ENCODE measurements around the gene THAP5. TPM values are rescaled to one million over a fixed set of nuclear protein-coding genes. Genes with fewer than 3 reads are reported as not detected.
A peak's percentile ranks its signal among the peaks of the same experiment; 100 is the strongest.

THAP5 gene
- total RNA-seq, 2 experiments from 2014 or later, result 23.5 to 33.8 TPM

DNA sequence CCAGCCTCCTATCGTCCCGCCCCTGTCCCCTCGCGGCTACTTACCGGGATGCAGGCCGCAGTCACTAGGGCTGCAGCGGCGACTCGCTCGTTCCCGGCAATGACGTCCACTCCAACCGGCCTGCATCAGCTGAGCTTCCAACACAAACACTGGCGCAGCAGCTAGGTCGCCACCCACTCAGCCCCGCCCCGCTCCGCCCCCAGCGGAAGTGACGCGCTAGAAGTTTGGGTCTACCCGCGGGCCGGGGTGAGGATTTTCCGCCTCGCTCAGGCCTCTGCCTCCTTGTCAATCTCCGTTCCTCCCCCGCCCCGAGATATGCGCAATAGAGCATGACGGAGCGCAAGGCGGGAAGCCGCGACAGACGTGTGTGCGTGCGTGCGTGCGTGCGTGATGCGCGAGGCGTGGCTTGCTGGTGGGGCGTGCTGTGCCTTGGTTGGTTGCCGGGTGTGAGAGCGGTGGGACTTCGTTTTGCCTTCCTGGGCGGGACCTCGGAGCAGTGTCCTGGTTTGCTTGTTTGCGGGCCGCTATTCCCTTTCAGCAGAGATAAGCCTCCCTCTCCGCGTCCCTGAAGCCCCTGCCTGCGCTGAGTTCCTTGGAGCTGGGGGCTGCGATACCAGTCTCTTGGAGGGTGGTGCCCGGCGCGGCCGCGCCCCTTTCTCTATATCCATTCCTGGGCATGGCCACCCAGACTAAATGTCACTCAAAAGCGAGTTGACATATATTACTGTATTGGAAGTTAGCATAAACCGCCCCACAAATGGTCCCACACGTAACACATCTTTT, 43.3 kb downstream of the THAP5 start, which contains the start of gene PNPLA8:
TSS of gene PNPLA8 (minus strand) at position 151 of the 783 bp plus-strand sequence. CDS start 10,644 bp downstream, outside the sequence.
- Histone ChIP-seq H3K4me3 (ENCODE audit: low read depth, low read length, poor library complexity, severe bottlenecking) (peak within 1 kb of the TSS; percentile 84), H3K9me2 (ENCODE audit: insufficient read depth, low read length) (no peaks in the 10 kb centered on the region), H3K9me3 (ENCODE audit: low read length) (no peaks in the 10 kb centered on the region), H3K4me1 (ENCODE audit: insufficient read depth, low read length, poor library complexity, severe bottlenecking) (peaks cover 34% of the 10 kb centered on the region), H3K79me2 (ENCODE audit: insufficient read depth, low read depth, low read length) (peaks cover 44% of the 10 kb centered on the region), H3K4me2 (ENCODE audit: low read length) (peak within 1 kb of the TSS; percentile 91), H2AFZ (ENCODE audit: low read length) (peak within 1 kb of the TSS; percentile 57; the same call in 1 of the 2 replicates), H4K20me1 (ENCODE audit: insufficient read depth, low read length) (no peaks in the 10 kb centered on the region), H3K27ac (ENCODE audit: low read depth, low read length, poor library complexity, severe bottlenecking) (peak within 1 kb of the TSS; percentile 73), H3K36me3 (ENCODE audit: insufficient read depth, low read length) (peaks cover 8% of the 10 kb centered on the region; the same call in 1 of the 2 replicates)
- ChIA-PET CTCF (ENCODE audit: unreplicated experiment) (interaction anchor here (1.0 to 1.2 kb wide), 2 partner anchors 8 to 25 kb away, joined by 3 read pairs; no protein-coding TSS in a partner anchor), POLR2A (interaction anchor here (0.6 to 4.3 kb wide), 19 partner anchors 9 to 429 kb away, joined by 3 to 44 read pairs (median 5); partner anchors contain the start of genes DNAJB9 and THAP5)
- TF ChIP-seq, protein P1, sequence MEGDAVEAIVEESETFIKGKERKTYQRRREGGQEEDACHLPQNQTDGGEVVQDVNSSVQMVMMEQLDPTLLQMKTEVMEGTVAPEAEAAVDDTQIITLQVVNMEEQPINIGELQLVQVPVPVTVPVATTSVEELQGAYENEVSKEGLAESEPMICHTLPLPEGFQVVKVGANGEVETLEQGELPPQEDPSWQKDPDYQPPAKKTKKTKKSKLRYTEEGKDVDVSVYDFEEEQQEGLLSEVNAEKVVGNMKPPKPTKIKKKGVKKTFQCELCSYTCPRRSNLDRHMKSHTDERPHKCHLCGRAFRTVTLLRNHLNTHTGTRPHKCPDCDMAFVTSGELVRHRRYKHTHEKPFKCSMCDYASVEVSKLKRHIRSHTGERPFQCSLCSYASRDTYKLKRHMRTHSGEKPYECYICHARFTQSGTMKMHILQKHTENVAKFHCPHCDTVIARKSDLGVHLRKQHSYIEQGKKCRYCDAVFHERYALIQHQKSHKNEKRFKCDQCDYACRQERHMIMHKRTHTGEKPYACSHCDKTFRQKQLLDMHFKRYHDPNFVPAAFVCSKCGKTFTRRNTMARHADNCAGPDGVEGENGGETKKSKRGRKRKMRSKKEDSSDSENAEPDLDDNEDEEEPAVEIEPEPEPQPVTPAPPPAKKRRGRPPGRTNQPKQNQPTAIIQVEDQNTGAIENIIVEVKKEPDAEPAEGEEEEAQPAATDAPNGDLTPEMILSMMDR (conservative IDR thresholded peaks at IDR 0.05; ENCODE audit: low read length), result no peak
- TF ChIP-seq EZH2phosphoT487 (IDR thresholded peaks at IDR 0.05; ENCODE audit: borderline replicate concordance, low read depth, low read length), result no peak
- intact Hi-C loops (cut with micrococcal nuclease; ENCODE audit: unreplicated experiment), result loop anchor here (1.0 to 2.0 kb wide), 2 partner anchors 23 to 43 kb away; partner anchors contain the start of genes DNAJB9 and THAP5
- peak; percentile 99 for DNase-seq (ENCODE audit: low spot score)
- no TSS peak for BruUV-seq (replicated peaks)

DNA sequence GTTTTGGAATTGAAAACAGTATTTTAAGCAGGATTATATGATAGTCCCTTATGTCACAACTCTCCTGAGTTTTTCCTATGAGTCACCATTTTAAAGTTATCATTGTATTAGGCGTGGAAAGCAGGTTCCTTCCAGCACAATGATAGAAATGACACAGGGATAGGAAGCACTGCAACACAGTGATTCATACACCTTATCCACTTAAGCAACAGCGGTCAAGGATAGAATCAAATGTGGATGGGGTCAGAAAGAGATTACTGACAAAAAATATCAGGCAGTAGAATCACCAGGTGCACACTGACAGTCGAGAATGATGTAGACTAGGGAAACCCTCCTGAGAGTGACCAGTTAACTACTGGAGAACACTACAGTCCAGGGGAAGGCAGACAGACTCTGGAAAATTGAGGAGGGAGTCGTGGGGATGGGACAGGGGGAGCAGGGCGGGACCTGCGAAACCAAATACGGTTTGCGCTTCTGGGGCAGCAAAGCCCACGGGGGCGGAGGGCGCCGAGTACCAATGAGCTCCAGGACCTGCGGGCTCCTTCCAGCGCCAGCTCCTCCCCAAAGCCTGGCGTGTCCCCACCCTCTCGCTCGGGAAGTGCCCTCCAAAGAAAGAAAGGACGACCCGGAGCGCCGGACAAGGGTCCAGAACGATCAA, 44.0 kb downstream of the THAP5 start:
- H3K4me2 ChIP-seq (ENCODE audit: low read length), result peak overlapping the region; percentile 91
- H4K20me1 ChIP-seq (ENCODE audit: insufficient read depth, low read length), result no peaks in the 10 kb centered on the region
- ChIA-PET CTCF (ENCODE audit: unreplicated experiment) (interaction anchor here (1.0 to 1.2 kb wide), 2 partner anchors 8 to 24 kb away, joined by 3 read pairs; no protein-coding TSS in a partner anchor), POLR2A (interaction anchor here (0.5 to 4.3 kb wide), 19 partner anchors 8 to 1186 kb away, joined by 3 to 44 read pairs (median 5); partner anchors contain the start of genes DNAJB9 and THAP5)
- peak overlapping the region; percentile 58 for H3K27ac ChIP-seq (ENCODE audit: low read depth, low read length, poor library complexity, severe bottlenecking)
- TSS peak; percentile 73 for BruUV-seq (replicated peaks)
- no peak for TF ChIP-seq EZH2phosphoT487 (IDR thresholded peaks at IDR 0.05; ENCODE audit: borderline replicate concordance, low read depth, low read length)
- TF ChIP-seq, protein P1 (conservative IDR thresholded peaks at IDR 0.05; ENCODE audit: low read length), result no peak
- peaks cover 34% of the 10 kb centered on the region for H3K4me1 ChIP-seq (ENCODE audit: insufficient read depth, low read length, poor library complexity, severe bottlenecking)
- H3K9me3 ChIP-seq (ENCODE audit: low read length), result no peaks in the 10 kb centered on the region
- DNase-seq (ENCODE audit: low spot score), result peak; percentile 19
- intact Hi-C loops (cut with micrococcal nuclease; ENCODE audit: unreplicated experiment), result no loop called here
- peak overlapping the region; percentile 32; the same call in 1 of the 2 replicates for H2AFZ ChIP-seq (ENCODE audit: low read length)
- H3K79me2 ChIP-seq (ENCODE audit: insufficient read depth, low read depth, low read length), result peaks cover 51% of the 10 kb centered on the region
- peaks cover 11% of the 10 kb centered on the region; the same call in 1 of the 2 replicates for H3K36me3 ChIP-seq (ENCODE audit: insufficient read depth, low read length)
- H3K9me2 ChIP-seq (ENCODE audit: insufficient read depth, low read length), result no peaks in the 10 kb centered on the region
- H3K4me3 ChIP-seq (ENCODE audit: low read depth, low read length, poor library complexity, severe bottlenecking), result peak overlapping the region; percentile 84
